NCI-H2171 treated with DMSO at 0.1 percent for 48 hours (cell line): ENCODE measurements around the gene ILKAP.

Experiments
- DNase-seq: peaks from one replicate; lab custom pipeline; 2025; lab: John Stamatoyannopoulos, UW

Gene ILKAP

GRCh38 chr2:238124488-238125126, 78.9 kb downstream of the ILKAP start:
- no peak for DNase-seq

- DNase-seq: no peak
These were observed 79.5 kb downstream of the ILKAP start for GRCh38 chr2:238123991-238124470.

GRCh38 chr2:238123218-238123971, 80.1 kb downstream of the ILKAP start:
- DNase-seq: no peak

- no peak for DNase-seq
These were observed 80.9 kb downstream of the ILKAP start for GRCh38 chr2:238122287-238123217.

- no peak for DNase-seq
These were observed 81.8 kb downstream of the ILKAP start for GRCh38 chr2:238121511-238122286.

GRCh38 chr2:238120463-238121298, 82.8 kb downstream of the ILKAP start:
- peak; percentile 35 for DNase-seq
